Vagina (tissue), 2 donors: ENCODE results near the gene ABT1. TPM values are rescaled to one million over a fixed set of nuclear protein-coding genes. Genes with fewer than 3 reads are reported as not detected.

Experiments
- DNase-seq, 2 donors: peaks; one replicate each; pipeline ENCODE4 v3.0.0-alpha.2; 2017; ENCODE audit errors: extremely low spot score in 2 of 2
- H3K27ac ChIP-seq: fragments of 200-600 bp; sonication (generic); one replicate; pipeline ENCODE4 v1.5.1; 2019
- H3K27me3 ChIP-seq: fragments of 200-600 bp; sonication (generic); one replicate; pipeline ENCODE4 v1.5.1; 2019
- H3K36me3 ChIP-seq, 2 donors: fragments of 200-600 bp; sonication (generic); one replicate each; pipeline ENCODE4 v1.5.1; 2017 to 2019
- H3K4me1 ChIP-seq: fragments of 200-600 bp; sonication (generic); one replicate; pipeline ENCODE4 v1.5.1; 2019
- H3K4me3 ChIP-seq, 2 donors: fragments of 200-600 bp; sonication (generic); 1 replicate in 1 of 2; 2 replicates in 1 of 2; pipeline ENCODE4 v1.5.1; 2016 to 2019
- H3K9me3 ChIP-seq: fragments of 200-600 bp; sonication (generic); one replicate; pipeline ENCODE4 v1.5.1; 2019
- CTCF ChIP-seq, 3 experiments: fragments of 450-650 bp in 2 of 3; fragments of 200-600 bp in 1 of 3; sonication (generic) in 1 of 3; IDR thresholded peaks; one replicate each; pipeline ENCODE4 v1.5.1; 2017 to 2019; ENCODE audit warnings: antibody characterized with exemption in 3 of 3, mild to moderate bottlenecking in 2 of 3, moderate library complexity in 2 of 3
- POLR2A ChIP-seq, 2 donors: fragments of 450-650 bp; IDR thresholded peaks; one replicate each; pipeline ENCODE4 v1.6.1; 2017; ENCODE audit warnings: antibody characterized with exemption in 2 of 2, mild to moderate bottlenecking in 2 of 2, moderate library complexity in 2 of 2
- POLR2AphosphoS5 ChIP-seq, 2 donors: sonication (generic); formaldehyde crosslinking; IDR thresholded peaks; one replicate each; pipeline ENCODE4 v1.9.0; 2017; ENCODE audit warnings: antibody characterized with exemption in 2 of 2, mild to moderate bottlenecking in 2 of 2, low read depth in 1 of 2; ENCODE audit not compliant: insufficient read depth in 1 of 2
- intact Hi-C: fragments of 100-400 bp; cut with DNase I; formaldehyde crosslinking; loops from one replicate; pipeline ENCODE4 v1.15.1; 2023
- total RNA-seq: library from RNA; depleted of rRNA; stranded (reverse); fragments of >200 nt; gene quantifications from one replicate; pipeline ENCODE4 v1.2.3, GENCODE V29; 2016

ABT1 gene
- total RNA-seq, 1 donor from 2014 or later, result 24.8 TPM

DNA sequence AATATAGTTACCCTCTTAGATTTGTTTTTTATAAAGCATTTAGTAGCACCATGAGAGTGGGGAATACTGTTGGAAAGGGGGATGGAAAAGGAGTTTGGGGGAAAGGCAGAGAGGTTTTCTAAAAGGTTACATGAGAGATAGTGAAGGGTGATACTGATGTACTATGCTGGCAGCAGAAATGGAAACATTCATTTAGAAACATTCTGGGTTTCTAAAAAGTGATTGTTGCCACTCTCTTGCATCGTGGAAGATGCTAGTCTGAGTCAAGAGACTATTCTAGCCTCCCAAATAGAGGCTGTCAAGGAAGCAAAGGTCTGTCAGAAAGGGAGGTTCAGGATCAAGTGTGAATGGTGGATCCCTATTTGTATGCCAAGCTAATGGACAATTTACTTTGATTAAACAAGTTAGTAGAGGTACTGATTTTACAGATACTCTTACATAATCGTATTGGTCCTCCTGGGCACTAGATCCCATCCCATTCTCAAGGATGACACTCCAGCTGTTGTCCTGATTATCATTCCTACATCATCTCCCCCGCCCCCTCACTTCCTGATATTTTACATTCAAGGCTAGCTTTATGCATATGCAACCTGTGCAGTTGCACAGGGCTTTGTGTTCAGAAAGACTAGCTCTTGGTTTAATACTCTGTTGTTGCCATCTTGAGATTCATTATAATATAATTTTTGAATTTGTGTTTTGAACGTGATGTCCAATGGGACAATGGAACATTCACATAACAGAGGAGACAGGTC, 15.4 kb upstream of the ABT1 start:
- DNase-seq, result no peak
- Histone ChIP-seq H3K27me3 (no peaks in the 10 kb centered on the region), H3K36me3 (no peaks in the 10 kb centered on the region), H3K27ac (no peak overlapping the region), H3K4me3 (no peak overlapping the region), H3K4me1 (no peaks in the 10 kb centered on the region), H3K9me3 (no peaks in the 10 kb centered on the region)
- no peak for TF ChIP-seq POLR2A (IDR thresholded peaks at IDR 0.05)
- intact Hi-C loops, result no loop called here

DNA sequence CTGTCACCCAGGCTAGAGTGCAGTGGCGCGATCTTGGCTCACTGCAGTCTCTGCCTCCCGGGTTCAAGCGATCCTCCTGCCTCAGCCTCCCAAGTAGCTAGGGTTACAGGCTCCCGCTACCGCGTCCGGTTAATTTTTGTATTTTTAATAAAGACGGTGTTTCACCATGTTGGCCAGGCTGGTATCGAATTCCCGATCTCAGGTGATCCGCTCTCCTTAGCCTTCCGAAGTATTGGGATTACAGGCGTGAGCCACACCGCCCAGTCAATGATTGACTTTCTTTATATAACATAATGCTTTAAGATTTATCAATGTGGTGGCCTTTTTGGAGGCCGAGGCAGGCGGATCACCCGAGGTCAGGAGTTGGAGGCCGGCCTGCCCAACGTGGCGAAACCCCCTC, 7.8 kb upstream of the ABT1 start:
- TF ChIP-seq CTCF (IDR thresholded peaks at IDR 0.05) (no peak), POLR2A (IDR thresholded peaks at IDR 0.05) (no peak), POLR2AphosphoS5 (IDR thresholded peaks at IDR 0.05; ENCODE audit: insufficient read depth in 1 of 2, low read depth in 1 of 2) (no peak)
- Histone ChIP-seq H3K4me1 (no peaks in the 10 kb centered on the region), H3K9me3 (no peaks in the 10 kb centered on the region), H3K36me3 (no peaks in the 10 kb centered on the region), H3K27me3 (no peaks in the 10 kb centered on the region), H3K4me3 (no peak overlapping the region), H3K27ac (no peak overlapping the region)
- intact Hi-C loops, result no loop called here
- no peak for DNase-seq

DNA sequence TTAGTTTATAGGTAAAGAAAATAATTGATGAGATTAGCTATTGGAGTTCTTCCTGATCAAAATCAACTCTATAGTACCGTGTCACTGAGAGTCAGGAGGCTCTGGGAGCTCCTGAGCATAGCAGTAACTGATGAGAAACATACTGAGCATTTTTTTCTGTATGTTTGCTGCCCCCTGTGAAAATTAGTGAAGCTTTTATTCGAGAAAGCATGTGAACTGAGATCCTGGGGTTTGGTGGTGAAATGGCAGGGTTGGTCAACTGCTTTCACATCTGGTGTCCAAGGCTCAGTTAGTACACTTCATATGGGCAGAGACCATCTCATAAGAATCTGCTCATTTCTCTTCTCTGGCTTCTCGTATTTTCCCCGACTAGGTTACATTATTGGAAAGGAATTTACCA, 4.1 kb upstream of the ABT1 start:
- Histone ChIP-seq H3K36me3 (no peaks in the 10 kb centered on the region), H3K4me1 (peaks cover 17% of the 10 kb centered on the region), H3K27me3 (no peaks in the 10 kb centered on the region), H3K27ac (no peak overlapping the region), H3K4me3 (no peak overlapping the region), H3K9me3 (no peaks in the 10 kb centered on the region)
- TF ChIP-seq POLR2A (IDR thresholded peaks at IDR 0.05) (no peak), POLR2AphosphoS5 (IDR thresholded peaks at IDR 0.05; ENCODE audit: insufficient read depth in 1 of 2, low read depth in 1 of 2) (no peak), CTCF (IDR thresholded peaks at IDR 0.05) (no peak)
- intact Hi-C loops, result loop anchor here (10.0 kb wide), 1 partner anchor 248 kb away; no protein-coding TSS in a partner anchor
- no peak for DNase-seq

DNA sequence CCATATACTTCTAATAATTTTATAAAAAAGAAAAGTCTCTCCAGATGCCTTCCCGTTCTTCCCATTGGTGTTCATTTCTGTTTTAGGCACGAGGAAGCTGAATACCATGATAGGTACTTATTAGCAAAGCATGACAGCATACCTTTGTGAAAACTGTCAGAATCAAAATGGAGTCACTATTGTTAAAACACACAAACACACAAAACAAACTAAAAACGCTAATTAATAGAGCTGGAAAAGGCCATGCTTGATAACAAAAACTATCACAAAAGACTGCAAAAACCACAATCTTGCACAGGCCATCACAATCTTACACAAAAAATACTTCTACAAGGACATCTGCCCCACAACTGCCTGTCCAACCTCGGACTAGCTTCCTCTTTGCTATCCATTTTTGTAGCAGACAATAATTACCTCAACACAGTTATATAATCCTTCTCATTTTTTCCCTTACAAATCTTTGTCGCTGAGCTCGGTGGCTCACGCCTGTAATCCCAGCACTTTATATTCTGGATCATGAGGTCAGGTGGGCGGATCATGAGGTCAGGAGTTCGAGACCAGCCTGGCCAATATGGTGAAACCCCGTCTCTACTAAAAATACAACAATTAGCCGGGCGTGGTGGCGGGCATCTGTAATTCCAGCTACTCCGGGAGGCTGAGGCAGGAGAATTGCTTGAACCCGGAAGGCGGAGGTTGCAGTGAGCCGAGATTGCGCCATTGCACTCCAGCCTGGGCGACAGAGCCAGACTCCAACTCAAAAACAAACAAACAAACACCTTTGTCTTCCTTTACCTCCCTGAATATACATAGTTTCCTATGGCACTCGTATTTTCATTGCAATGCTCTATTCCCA, 3.2 kb upstream of the ABT1 start:
- Histone ChIP-seq H3K36me3 (peaks cover 0 to 7% of the 10 kb centered on the region in 2 donors), H3K27me3 (no peaks in the 10 kb centered on the region), H3K4me1 (peaks cover 25% of the 10 kb centered on the region), H3K9me3 (no peaks in the 10 kb centered on the region), H3K4me3 (no peak overlapping the region), H3K27ac (no peak overlapping the region)
- intact Hi-C loops, result loop anchor here (10.0 kb wide), 1 partner anchor 249 kb away; no protein-coding TSS in a partner anchor
- TF ChIP-seq POLR2A (IDR thresholded peaks at IDR 0.05), result no peak
- TF ChIP-seq CTCF (IDR thresholded peaks at IDR 0.05), result no peak
- TF ChIP-seq POLR2AphosphoS5 (IDR thresholded peaks at IDR 0.05; ENCODE audit: insufficient read depth in 1 of 2, low read depth in 1 of 2), result no peak
- no peak for DNase-seq

DNA sequence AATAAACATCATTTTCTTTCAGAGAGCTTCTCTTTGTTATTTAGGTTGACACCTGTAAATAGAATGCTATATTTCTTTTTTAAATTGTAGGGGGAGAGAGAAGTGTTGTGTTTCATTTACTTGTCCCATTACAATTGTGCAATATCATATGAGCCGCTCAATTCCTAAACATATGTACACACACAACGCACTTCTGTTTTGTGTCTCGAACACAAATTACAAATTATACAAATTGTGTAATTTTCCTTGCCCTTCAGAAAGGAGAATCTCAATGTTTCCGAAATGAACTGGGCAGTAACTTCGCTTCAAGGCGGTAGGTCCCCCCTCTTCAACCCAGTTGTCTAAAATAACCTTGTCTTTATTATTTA, 2.6 kb upstream of the ABT1 start:
- H3K27ac ChIP-seq, result no peak overlapping the region
- peaks cover 0 to 13% of the 10 kb centered on the region in 2 donors for H3K36me3 ChIP-seq
- TF ChIP-seq POLR2AphosphoS5 (IDR thresholded peaks at IDR 0.05; ENCODE audit: insufficient read depth in 1 of 2, low read depth in 1 of 2), result no peak
- no peaks in the 10 kb centered on the region for H3K9me3 ChIP-seq
- peaks cover 26% of the 10 kb centered on the region for H3K4me1 ChIP-seq
- no peak overlapping the region for H3K4me3 ChIP-seq
- no peak for DNase-seq
- intact Hi-C loops, result loop anchor here (10.0 kb wide), 1 partner anchor 249 kb away; no protein-coding TSS in a partner anchor
- no peaks in the 10 kb centered on the region for H3K27me3 ChIP-seq
